GM12864 (cell line): ENCODE measurements around the gene RNPEPL1.

Experiments
- DNase-seq: peaks from one replicate; pipeline ENCODE4 v3.0.0-alpha.2; 2011; ENCODE audit warnings: low read depth
- H3K4me3 ChIP-seq: 2 replicates; pipeline ENCODE4 v1.5.1; 2011; ENCODE audit warnings: mild to moderate bottlenecking, low read depth, low read length, control low read depth
- CTCF ChIP-seq: IDR thresholded peaks from 2 replicates; pipeline ENCODE4 v1.5.1; 2011; ENCODE audit warnings: low read depth, mild to moderate bottlenecking, moderate library complexity, low read length, control low read depth, inconsistent platforms; ENCODE audit errors: missing control alignments

Gene RNPEPL1

GRCh38 chr2:240566203-240567136, 1.8 kb upstream of the RNPEPL1 start:
- peak; percentile 78 for DNase-seq
- peak; percentile 75 for TF ChIP-seq CTCF
- peak overlapping the region; percentile 66 for H3K4me3 ChIP-seq

GRCh38 chr2:240567137-240567871, 980 bp upstream of the RNPEPL1 start:
- no peak for TF ChIP-seq CTCF
- DNase-seq: no peak
- H3K4me3 ChIP-seq: peak overlapping the region; percentile 62

- peak overlapping the region; percentile 85 for H3K4me3 ChIP-seq
- no peak for DNase-seq
- no peak for TF ChIP-seq CTCF
Observed at GRCh38 chr2:240568678-240569522, 616 bp downstream of the RNPEPL1 start.

- H3K4me3 ChIP-seq: peak overlapping the region; percentile 85
- no peak for TF ChIP-seq CTCF
- no peak for DNase-seq
Observed at GRCh38 chr2:240569523-240569997, 1.3 kb downstream of the RNPEPL1 start.

- peak overlapping the region; percentile 85 for H3K4me3 ChIP-seq
- TF ChIP-seq CTCF: no peak
- no peak for DNase-seq
Observed at GRCh38 chr2:240569998-240570530, 1.8 kb downstream of the RNPEPL1 start.
